HCT116 (cell line): ENCODE measurements around the gene CSNK2B.

Source experiments
- CEBPB ChIP-seq: IDR thresholded peaks from 2 replicates; pipeline ENCODE4 v1.6.1; 2012; ENCODE audit warnings: low read depth
- EGR1 ChIP-seq: IDR thresholded peaks from 2 replicates; pipeline ENCODE4 v1.6.1; 2012; ENCODE audit warnings: low read depth
- EZH2 ChIP-seq: fragments of 200-600 bp; sonication (generic); IDR thresholded peaks from 2 replicates; pipeline ENCODE4 v1.6.1; 2017; ENCODE audit warnings: antibody characterized with exemption, mixed run types
- POLR2A ChIP-seq: IDR thresholded peaks from 2 replicates; pipeline ENCODE4 v1.7.0; 2011; ENCODE audit warnings: borderline replicate concordance; ENCODE audit not compliant: insufficient read depth, insufficient read length; ENCODE audit errors: extremely low read depth
- POLR2AphosphoS5 ChIP-seq: IDR thresholded peaks from 2 replicates; pipeline ENCODE4 v1.6.1; 2011; ENCODE audit warnings: mild to moderate bottlenecking, low read depth, low read length, moderate library complexity
- RAD21 ChIP-seq: IDR thresholded peaks from 2 replicates; pipeline ENCODE4 v1.6.1; 2012; ENCODE audit warnings: low read depth, mild to moderate bottlenecking
- ZNF274 ChIP-seq: fragments of 200-500 bp; sonication (Bioruptor generic); IDR thresholded peaks from 2 replicates; pipeline ENCODE4 v1.6.1; 2014; ENCODE audit warnings: mild to moderate bottlenecking, low read depth, low read length, inconsistent platforms
- TF ChIP-seq, protein P1 (sequence below), 3 experiments: fragments of 200-600 bp in 1 of 3; sonication (generic) in 1 of 3; IDR thresholded peaks in 2 of 3; conservative IDR thresholded peaks in 1 of 3; 2 replicates each; pipeline ENCODE4 v1.5.1; 2012 to 2017; ENCODE audit warnings: low read depth in 2 of 3, low read length in 2 of 3, antibody characterized with exemption in 1 of 3, borderline replicate concordance in 1 of 3, control low read depth in 1 of 3, mild to moderate bottlenecking in 1 of 3, mixed read lengths in 1 of 3, mixed run types in 1 of 3, moderate library complexity in 1 of 3; ENCODE audit not compliant: insufficient read depth in 1 of 3
- TF ChIP-seq, protein P2 (sequence below): IDR thresholded peaks from 2 replicates; pipeline ENCODE4 v1.6.1; 2012
- TF ChIP-seq, protein P3 (sequence below): IDR thresholded peaks from 2 replicates; pipeline ENCODE4 v1.6.1; 2012; ENCODE audit warnings: low read depth

DNA sequence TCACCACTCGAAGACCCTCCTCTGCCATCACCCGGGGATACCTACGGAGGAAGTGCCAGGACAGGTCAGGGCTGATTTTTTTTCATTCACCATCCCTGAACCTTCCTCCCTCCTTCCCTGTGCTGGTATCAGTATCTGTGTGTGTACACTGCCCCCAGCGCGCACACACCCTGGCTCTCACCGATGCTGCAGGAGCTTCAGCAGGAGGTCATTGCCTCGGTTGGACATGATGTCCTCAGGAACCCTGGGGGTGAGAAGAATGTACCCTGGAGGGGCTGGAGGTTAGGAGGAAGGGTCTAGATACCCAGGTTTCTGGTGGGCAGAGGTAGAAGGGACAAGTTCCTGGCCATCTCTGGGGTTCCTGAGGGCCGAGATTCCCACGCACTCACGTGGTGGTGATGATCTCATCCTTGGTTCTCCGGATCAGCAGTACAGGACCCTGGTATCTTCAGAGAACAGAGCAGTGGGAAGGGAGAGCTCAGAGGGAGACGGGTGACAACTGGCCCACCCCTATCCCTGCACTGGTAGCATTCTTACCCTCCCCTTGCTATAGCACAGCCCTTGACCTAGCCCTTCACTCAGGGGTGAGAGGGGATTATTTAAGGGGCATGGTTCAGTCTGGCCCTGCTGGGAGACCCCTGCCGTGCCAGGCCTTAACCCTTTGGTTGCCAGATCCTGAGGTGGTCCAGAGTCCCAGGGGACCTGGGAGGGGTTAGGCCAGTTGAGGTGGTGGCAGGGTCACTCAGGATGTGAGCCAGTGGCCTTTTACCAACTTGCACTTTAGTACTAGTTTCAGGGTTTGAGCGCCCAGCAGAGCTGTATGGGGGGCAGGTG is 22.2 kb downstream of the CSNK2B start:
- TF ChIP-seq POLR2AphosphoS5 = no peak
- TF ChIP-seq POLR2A = no peak
- TF ChIP-seq, protein P1, sequence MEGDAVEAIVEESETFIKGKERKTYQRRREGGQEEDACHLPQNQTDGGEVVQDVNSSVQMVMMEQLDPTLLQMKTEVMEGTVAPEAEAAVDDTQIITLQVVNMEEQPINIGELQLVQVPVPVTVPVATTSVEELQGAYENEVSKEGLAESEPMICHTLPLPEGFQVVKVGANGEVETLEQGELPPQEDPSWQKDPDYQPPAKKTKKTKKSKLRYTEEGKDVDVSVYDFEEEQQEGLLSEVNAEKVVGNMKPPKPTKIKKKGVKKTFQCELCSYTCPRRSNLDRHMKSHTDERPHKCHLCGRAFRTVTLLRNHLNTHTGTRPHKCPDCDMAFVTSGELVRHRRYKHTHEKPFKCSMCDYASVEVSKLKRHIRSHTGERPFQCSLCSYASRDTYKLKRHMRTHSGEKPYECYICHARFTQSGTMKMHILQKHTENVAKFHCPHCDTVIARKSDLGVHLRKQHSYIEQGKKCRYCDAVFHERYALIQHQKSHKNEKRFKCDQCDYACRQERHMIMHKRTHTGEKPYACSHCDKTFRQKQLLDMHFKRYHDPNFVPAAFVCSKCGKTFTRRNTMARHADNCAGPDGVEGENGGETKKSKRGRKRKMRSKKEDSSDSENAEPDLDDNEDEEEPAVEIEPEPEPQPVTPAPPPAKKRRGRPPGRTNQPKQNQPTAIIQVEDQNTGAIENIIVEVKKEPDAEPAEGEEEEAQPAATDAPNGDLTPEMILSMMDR (IDR thresholded peaks at IDR 0.05 in 2 of 3, conservative IDR thresholded peaks at IDR 0.05 in 1 of 3; ENCODE audit: borderline replicate concordance in 1 of 3, insufficient read depth in 1 of 3, low read depth in 2 of 3, low read length in 2 of 3) = no peak
- TF ChIP-seq ZNF274 = no peak
- no peak for TF ChIP-seq EGR1
- TF ChIP-seq, protein P2, sequence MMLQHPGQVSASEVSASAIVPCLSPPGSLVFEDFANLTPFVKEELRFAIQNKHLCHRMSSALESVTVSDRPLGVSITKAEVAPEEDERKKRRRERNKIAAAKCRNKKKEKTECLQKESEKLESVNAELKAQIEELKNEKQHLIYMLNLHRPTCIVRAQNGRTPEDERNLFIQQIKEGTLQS = no peak
- TF ChIP-seq RAD21 = no peak
- TF ChIP-seq CEBPB = no peak
- no peak for TF ChIP-seq EZH2
- TF ChIP-seq, protein P3, sequence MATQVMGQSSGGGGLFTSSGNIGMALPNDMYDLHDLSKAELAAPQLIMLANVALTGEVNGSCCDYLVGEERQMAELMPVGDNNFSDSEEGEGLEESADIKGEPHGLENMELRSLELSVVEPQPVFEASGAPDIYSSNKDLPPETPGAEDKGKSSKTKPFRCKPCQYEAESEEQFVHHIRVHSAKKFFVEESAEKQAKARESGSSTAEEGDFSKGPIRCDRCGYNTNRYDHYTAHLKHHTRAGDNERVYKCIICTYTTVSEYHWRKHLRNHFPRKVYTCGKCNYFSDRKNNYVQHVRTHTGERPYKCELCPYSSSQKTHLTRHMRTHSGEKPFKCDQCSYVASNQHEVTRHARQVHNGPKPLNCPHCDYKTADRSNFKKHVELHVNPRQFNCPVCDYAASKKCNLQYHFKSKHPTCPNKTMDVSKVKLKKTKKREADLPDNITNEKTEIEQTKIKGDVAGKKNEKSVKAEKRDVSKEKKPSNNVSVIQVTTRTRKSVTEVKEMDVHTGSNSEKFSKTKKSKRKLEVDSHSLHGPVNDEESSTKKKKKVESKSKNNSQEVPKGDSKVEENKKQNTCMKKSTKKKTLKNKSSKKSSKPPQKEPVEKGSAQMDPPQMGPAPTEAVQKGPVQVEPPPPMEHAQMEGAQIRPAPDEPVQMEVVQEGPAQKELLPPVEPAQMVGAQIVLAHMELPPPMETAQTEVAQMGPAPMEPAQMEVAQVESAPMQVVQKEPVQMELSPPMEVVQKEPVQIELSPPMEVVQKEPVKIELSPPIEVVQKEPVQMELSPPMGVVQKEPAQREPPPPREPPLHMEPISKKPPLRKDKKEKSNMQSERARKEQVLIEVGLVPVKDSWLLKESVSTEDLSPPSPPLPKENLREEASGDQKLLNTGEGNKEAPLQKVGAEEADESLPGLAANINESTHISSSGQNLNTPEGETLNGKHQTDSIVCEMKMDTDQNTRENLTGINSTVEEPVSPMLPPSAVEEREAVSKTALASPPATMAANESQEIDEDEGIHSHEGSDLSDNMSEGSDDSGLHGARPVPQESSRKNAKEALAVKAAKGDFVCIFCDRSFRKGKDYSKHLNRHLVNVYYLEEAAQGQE = no peak
